ENCODE results near the gene CREB5.
A peak's percentile ranks its signal among the peaks of the same experiment; 100 is the strongest.

Gene CREB5

GRCh38 chr7:28480595-28480994 is 68.3 kb downstream of the CREB5 start:
- DNase-seq (ENCODE audit: low spot score) = no peak

- no peak for DNase-seq (ENCODE audit: low spot score)
Observed at GRCh38 chr7:28481091-28481926, 69.0 kb downstream of the CREB5 start.

GRCh38 chr7:28483112-28483511 is 70.8 kb downstream of the CREB5 start:
- DNase-seq (ENCODE audit: low spot score) = no peak

DNA sequence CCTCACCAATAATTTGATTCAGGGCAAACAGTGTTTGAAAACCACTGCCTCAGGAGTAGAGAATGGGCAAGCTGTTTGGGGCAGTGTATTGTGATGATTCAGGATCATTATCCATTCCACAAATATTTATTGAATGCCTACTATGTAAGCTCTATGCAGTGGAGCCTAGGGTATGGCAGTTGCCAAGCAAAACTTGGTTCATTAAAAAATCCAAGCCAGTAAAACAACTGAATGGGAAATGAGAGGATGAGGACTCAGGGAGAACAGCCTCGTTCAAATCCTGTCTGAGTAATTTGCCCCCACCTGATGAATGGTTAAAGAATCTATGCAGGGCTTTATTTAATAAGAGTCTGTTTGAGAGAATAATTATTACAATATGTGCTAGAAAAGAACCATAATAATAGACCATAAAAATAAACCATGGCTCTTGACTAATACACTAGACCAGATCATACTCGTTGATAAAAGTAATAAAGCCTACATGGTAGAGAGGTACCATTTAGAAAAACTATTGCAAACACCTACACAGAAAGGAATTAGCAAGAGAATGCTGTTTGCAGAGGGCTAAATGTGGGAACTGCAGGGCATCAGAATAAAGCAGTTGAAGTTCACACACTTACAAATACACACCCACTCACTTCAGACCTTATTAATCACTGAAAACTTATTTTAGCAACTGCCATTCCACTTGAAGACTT is 71.7 kb downstream of the CREB5 start:
- DNase-seq (ENCODE audit: low spot score) = no peak

DNA sequence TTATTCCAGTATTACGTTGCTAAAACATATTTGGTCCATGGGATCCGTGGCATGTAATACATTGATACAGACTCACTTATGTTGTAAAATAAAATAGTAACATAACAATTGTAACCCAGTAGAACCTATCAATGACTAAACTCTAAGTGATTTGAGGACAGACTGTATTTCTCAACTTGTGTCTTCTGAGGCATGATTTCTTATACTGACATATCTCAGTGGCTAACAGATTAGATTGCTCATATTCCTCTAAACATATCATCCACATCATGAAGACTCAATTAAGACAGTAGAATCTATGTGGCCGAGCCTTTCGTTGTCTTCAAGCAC is 72.3 kb downstream of the CREB5 start:
- DNase-seq (ENCODE audit: low spot score) = no peak

DNA sequence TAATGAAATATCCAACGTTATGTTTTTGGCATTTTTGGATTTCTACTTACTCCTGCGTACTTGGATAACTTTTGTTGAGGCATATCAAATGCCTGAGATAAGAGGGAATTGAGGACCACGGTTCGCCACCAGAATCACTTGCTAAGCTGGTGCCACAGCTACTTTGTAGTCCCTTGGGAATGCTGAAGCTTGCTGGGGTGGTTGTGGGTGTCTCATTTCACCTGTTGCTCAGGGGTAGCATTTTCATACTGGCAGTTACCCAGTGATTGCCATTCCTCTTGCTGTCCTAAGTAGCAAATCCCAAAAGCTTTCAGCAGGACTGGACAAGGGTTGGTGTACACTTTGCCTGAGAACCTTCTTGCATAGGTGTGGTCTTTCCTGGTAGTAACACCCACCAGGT is 75.2 kb downstream of the CREB5 start:
- DNase-seq (ENCODE audit: low spot score) = no peak

DNA sequence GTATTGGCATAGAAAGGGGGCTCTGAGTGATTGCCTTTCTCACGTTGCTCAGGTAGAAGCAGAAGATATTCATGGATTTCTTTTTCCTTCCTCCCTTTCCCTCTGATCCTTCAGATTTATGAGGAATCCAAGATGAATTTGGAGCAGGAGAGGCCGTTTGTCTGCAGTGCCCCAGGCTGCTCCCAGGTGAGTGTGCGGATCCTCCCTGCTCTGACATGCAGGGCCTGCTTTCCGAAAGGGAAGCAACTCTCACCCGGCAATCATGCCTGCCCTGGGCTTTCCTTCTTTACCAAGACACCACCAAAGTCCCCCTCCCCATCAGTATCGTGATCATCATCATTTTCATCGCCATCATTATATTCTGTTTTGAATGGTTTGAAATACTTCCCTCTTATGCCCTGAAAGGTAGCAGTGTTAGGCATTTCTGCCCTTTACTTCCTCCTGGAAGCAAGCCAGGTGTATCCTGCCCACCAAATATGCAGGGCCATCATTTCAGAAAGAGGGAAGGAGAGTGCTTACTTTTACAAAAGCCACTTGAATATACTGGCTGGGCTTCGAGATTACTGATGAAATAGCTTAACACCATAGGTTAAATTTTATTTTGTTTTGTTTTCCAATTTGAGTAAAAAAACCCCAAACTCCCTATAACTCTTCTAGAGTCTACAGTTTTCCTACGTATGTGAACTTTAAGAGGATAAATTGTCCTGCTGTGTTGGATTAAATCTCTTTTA is 75.9 kb downstream of the CREB5 start:
- DNase-seq (ENCODE audit: low spot score) = no peak

DNA sequence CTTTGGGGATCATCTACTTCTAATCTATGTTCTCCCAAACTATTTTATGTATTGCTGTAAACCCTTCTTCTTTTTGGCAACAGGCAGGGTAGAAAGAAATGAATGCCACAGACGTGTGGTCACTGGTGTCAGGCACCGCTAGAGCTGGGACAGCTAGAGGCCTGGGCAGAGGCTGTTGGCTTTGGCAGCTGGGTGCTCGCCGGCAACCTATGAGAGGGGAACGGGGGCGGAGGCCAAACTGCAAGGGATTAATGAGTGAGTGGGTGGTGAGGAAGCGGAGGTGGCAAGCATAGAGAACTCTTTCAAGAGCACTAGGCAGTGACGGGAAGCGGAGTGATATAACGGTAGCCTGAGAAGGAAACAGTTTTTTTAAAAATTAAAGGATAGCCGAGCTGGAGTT is 78.5 kb downstream of the CREB5 start:
- DNase-seq (ENCODE audit: low spot score) = peak; percentile 28

DNA sequence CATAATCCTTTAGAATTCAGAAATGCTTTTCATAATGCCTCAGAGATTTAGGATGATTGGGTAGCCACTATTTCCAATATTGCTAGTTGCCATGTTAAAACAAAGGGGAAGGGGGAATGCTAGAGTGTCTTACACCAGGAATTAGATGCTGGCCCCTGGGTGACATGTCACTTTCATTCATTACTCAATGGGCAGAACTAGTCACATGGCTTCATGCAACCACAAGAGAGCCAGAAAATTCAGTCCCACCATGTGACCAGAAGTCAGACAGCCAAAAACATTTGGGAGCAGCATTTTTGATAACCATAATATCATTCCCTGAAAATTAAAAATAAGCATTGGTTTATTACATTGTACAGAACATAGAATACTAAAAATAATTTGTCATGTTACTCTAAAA is 81.2 kb downstream of the CREB5 start:
- DNase-seq (ENCODE audit: low spot score) = no peak

GRCh38 chr7:28497009-28497408 is 84.7 kb downstream of the CREB5 start:
- DNase-seq (ENCODE audit: low spot score) = no peak

- DNase-seq (ENCODE audit: low spot score) = no peak
Observed at GRCh38 chr7:28498636-28499035, 86.3 kb downstream of the CREB5 start.

- no peak for DNase-seq (ENCODE audit: low spot score)
Observed at GRCh38 chr7:28500138-28500537, 87.8 kb downstream of the CREB5 start.

- DNase-seq (ENCODE audit: low spot score) = no peak
Observed at GRCh38 chr7:28502408-28502807, 90.1 kb downstream of the CREB5 start.

- DNase-seq (ENCODE audit: low spot score) = no peak
Observed at GRCh38 chr7:28503396-28503795, 91.1 kb downstream of the CREB5 start.

GRCh38 chr7:28505014-28505413 is 92.7 kb downstream of the CREB5 start:
- no peak for DNase-seq (ENCODE audit: low spot score)

DNA sequence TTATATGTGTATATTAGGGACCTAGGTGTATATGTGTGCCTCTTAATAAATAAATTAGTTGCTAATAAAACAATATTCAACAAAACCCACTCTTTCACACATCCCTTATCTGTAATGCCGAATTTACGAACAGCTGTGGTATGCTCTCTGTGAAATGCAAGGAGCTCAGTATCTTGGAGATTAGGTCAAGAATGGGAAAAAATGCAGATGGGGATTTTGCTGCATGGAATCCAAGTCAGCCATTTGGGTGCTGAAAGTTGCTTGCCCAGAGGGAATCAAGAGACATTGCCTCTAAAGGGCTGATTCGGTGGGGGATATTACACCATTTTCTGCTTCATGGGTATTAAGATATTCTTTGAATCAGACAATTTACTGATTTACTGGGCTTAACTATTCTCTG is 93.5 kb downstream of the CREB5 start:
- no peak for DNase-seq (ENCODE audit: low spot score)

GRCh38 chr7:28507525-28508282 is 95.4 kb downstream of the CREB5 start:
- DNase-seq (ENCODE audit: low spot score) = no peak

DNA sequence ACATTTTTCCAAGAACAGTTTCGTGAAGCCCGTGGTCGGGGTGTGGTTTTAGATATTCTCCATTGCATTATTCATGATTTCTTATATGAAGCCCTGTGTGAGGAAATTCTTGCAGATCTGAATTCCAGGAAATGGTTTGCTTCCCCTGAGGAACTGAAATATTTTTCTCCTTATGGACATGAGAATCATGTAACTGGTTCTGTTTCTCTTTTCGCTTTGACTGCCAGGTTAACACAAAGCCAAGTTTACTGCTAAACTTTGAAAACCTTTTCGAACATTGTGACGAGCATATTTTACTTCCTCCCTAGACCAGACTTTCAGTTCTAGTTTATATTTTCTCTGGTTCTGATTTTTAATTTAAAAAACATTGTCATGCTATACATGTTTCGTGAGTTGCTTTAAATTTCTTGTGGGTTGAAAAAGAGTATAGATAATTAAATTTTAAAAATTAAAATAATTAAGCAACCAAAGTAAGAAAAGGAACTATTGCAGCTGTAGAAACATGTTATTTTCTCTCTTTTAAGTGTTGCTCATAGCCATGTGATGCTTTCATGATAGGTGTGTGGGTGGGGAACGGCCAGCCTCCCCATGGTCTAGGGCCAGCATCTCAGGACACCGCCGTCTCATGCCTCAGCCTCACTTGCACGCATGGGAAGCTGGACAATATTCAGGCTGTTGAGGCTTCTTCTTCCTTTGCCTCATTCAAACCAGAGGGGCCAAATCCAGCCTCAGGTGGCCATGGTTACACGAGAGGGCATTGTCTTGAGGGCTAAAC is 97.1 kb downstream of the CREB5 start:
- peak; percentile 75 for DNase-seq (ENCODE audit: low spot score)

GRCh38 chr7:28510026-28510369 is 97.7 kb downstream of the CREB5 start:
- DNase-seq (ENCODE audit: low spot score) = no peak

GRCh38 chr7:28512668-28513440 is 100.5 kb downstream of the CREB5 start:
- no peak for DNase-seq (ENCODE audit: low spot score)
